GM21786 (cell line): Measurements from ENCODE around the gene BATF3.
"Not testable (repeated sequence)": the region's sequence is repeated elsewhere in the genome, so short reads cannot be mapped to it uniquely, and the experiment has no call there.

ENCODE experiments used
- ATAC-seq: cut with Tn5 transposase; IDR thresholded peaks from one replicate; pipeline ENCODE4 v1.9.1; 2021; ENCODE audit not compliant: unreplicated experiment

The BATF3 gene

DNA sequence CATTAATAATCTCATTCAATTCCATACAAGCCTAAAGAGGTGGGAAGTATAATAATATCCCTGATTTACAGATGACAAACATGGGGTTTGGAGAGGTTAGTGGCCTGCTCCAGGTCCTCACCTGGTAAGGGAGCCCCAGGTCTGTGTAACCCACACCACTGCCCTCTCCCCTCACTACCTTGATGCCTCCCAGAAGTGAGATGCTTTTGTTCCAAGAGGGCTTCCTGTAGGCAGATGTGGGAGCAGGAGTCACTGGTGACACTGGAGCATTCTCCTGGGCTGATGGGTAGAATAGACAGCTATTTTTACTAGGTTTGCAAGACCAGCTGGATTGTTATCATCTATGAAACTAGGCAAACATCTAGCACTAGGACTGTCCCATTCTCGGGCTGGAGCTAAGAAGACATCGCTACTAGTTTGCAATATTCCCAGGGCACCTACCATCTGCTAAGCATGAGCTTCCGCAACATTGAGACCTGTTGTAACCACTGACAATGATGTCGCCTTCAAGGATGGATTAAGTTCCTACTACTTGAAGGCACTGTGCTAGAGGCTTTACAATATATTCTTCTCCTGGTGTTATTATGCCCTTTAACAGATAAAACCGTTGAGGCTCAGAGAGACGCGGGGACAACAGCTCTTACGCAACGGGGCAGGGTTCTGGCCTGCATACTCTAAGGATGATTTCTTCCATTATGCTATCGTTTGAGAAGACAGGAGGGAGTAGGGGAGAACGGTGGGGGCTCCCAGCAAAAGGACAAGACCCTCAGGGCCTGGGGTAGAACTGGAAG is 35.0 kb downstream of the BATF3 start:
- ATAC-seq = no peak

DNA sequence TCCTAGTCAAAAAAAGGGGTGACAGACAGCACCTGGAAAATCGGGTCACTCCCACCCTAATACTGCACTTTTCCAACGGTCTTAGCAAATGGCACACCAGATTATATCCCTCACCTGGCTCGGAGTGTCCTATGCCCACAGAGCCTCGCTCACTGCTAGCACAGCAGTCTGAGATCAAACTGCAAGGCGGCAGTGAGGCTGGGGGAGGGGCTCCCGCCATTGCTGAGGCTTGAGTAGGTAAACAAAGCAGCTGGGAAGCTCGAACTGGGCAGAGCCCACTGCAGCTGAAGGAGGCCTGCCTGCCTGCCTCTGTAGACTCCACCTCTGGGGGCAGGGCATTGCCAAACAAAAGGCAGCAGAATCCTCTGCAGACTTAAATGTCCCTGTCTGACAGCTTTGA is 41.4 kb downstream of the BATF3 start:
- ATAC-seq = not testable (repeated sequence)

- ATAC-seq = no peak
Observed at GRCh38 chr1:212656730-212657129, 42.9 kb downstream of the BATF3 start.

DNA sequence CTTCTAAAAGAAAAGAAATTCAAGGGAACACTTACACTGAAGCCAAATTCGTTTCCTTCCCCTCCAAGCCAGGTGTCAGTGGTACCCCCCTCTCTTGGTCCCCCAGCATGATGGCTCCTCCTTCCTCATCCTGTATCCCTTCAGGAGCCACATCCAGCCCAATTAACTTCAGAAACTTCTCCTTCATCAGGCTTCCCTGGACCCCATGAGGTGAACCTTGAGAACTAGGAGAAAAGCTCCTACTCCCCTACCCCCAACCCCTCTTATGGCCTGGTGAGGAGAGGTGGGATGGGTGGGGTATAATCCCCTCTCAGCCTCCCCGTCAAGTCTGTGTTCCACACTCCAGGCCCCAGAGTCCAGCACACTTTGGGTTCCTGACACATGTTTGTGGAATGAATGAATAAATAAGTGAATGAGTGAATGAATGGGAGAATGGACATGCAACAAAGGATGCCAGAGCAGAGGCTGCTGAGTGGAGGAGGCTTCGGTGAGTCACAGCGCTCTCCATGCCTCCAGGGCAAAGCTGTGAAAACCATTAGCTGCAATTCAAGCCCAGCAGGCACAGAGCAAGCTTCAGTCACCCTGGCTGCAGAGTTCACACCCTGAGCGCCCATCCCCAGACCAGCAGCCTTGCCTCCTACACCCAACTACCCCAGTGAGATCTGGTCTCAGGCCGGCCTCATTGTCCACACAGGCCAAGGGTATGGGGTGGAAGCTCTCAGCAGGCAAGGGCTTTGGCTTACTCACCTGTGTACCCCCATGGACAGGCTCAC is 43.8 kb downstream of the BATF3 start:
- ATAC-seq = no peak

- no peak for ATAC-seq
Observed at GRCh38 chr1:212652609-212653008, 47.0 kb downstream of the BATF3 start.

GRCh38 chr1:212651977-212652376 is 47.7 kb downstream of the BATF3 start:
- no peak for ATAC-seq

- ATAC-seq = no peak
Observed at GRCh38 chr1:212651521-212651920, 48.1 kb downstream of the BATF3 start.

GRCh38 chr1:212650228-212650627 is 49.4 kb downstream of the BATF3 start:
- ATAC-seq = no peak

DNA sequence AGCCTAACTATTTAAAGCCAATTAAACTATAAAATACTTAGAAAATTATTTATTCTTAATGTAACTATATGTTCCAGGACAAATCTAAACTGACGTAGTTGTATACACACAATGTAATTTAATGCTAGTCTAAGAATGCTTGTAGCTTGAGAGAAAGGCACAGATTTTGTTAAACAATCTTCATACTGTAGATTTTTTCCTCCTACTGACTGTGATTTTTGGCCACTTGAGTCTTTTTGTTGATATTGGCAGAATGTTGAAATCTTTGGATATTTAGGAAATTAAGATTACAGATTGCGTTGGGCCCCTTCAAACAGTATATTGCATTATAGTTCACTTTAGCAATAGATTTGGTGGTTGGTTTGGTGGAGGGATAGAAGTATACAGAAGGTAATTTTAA is 50.6 kb downstream of the BATF3 start:
- no peak for ATAC-seq

GRCh38 chr1:212648431-212648830 is 51.2 kb downstream of the BATF3 start:
- ATAC-seq = no peak

GRCh38 chr1:212647004-212647403 is 52.6 kb downstream of the BATF3 start:
- no peak for ATAC-seq

- no peak for ATAC-seq
Observed at GRCh38 chr1:212646588-212646987, 53.1 kb downstream of the BATF3 start.

DNA sequence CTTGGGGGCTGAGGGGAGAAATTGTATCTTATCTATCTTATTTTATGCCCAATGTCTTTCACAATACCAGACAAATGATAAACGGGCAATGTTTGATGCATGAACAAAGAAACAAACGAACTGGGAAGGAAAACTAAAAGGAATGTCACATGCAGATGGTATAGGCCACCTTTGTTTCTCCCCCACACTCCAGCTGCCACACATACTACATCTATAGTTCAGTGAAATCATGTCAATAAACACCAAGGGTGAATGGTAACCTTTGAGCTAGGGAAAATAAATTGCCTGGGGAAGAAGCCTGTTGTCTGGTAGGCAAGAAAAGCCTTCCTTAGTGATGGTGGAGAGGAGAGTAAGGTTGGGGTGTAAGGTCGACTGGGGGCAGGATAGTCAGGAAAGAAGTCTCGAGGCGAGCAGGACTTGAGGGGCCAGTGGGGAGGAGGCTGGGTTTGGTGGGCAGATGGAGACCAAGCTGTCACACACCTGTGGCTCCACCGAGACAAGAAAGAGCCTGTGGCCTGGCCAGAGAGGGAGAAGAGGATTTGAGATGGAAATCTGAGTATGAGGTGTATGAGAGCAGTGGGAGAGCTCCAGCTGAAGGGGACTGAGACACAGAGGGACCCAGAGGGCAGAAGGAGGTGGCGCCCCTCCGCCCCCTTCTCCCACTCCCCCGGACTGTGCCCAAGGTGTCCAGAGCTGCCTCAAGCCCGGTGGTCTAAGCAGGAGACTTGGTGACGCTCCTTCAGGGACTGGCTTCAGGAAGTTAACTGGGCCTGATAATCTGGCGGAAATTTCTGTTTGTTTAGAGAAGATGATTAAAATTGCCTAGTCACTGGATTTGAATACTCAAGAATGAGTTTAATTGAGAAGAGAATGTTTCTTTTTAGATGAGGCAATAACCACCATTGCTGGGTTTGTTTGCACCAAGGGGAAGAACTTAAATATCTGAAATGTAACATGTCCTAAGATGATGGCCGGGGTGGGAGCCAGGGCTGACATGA is 53.8 kb downstream of the BATF3 start:
- no peak for ATAC-seq

- ATAC-seq = no peak
Observed at GRCh38 chr1:212644866-212645545, 54.6 kb downstream of the BATF3 start.

DNA sequence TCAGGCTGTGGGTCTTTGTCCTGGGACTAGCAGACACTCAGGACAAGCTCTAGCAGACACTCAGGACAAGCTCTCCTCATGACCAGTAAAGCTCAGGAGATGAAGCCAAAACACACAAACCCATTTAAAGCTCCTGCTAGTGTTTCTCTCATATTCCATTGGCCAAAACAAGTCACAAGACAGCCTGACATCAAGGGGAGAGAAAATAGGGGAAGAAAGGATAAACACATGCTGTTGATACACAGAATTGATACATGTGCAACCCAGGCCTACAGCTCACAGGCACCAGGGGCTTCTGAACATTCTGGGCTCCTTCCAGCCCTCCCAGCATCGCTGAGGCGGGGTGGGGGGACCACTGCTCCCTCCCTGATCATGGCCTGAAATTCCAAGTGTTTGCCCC is 55.8 kb downstream of the BATF3 start:
- ATAC-seq = no peak

- ATAC-seq = no peak
Observed at GRCh38 chr1:212641956-212642355, 57.7 kb downstream of the BATF3 start.

DNA sequence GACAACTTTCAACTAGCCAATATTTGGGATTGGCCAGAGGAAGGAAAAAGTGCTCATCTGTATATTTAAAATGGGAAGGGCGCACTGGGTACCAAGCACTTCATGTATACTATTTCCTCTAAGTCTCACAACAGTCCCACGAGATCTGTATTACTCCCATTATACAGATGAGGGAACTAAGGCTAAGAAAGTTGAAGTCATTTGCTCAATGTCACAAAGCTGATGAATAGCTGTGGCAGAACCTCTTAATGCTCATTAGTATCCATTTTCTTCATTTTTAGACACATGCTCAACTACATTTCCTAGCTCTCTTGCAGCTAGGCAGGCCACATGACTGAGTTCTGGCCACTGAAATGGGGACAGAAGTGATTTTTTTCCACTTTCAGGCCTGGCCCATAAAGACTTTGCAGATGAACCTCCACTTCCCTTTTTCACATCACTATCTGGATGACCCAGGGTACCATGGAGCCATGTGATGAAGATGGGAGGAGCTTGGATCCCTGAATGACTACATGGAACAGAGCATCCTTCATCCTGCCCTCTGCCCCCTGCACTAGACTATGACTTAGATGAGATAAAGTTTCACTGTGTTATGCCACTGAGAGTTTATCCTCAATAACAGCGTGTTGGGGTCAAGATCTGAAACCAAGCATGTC is 59.3 kb downstream of the BATF3 start:
- ATAC-seq = no peak

DNA sequence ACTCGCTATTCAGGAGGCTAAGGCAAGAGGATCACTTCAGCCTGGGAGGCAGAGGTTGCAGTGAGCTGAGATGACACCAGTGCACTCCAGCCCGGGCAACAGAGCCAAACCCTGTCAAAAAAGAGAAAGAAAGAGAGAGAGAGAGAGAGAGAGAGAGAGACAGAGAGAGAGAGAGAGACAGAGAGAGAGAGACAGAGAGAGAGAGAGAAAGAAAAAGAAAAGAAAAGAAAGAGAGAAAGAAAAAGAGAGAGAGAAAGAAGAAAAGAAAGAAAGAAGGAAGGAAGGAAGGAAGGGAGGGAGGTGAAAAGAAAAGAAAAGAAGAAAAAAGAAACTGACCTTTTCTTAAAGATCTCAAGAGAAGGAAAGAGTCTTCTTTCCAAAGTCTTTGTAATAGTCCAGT is 60.1 kb downstream of the BATF3 start:
- ATAC-seq = not testable (repeated sequence)

- no peak for ATAC-seq
Observed at GRCh38 chr1:212638492-212639151, 61.0 kb downstream of the BATF3 start.

DNA sequence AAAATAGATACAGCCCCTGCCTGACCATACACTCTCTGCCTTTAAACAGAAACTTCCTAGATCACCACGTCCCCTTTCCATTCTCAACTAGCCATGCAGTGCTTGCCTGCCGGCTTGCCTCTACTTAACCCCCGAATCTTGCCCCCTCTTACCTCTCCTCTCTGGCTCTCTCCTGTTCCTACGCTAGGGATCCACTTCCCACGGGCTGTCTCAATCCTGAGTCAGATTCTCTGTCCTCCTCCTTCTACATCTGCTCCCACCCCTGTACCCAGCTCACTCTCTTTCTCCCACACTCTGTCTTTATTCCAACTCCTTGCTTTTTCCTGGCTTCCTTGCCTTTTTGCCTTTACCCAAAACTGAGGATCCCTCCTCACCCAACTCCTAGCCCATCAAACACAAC is 61.7 kb downstream of the BATF3 start:
- no peak for ATAC-seq
